Activated CD4-positive, alpha-beta T cell treated with anti-CD3 and anti-CD28 coated beads for 1 hour (primary cell): Measurements from ENCODE around the gene RRP12.
"Not testable (repeated sequence)": the region's sequence is repeated elsewhere in the genome, so short reads cannot be mapped to it uniquely, and the experiment has no call there.

Source experiments
- DNase-seq: peaks from one replicate; pipeline ENCODE4 v3.0.0-alpha.2; 2020

RRP12 gene

DNA sequence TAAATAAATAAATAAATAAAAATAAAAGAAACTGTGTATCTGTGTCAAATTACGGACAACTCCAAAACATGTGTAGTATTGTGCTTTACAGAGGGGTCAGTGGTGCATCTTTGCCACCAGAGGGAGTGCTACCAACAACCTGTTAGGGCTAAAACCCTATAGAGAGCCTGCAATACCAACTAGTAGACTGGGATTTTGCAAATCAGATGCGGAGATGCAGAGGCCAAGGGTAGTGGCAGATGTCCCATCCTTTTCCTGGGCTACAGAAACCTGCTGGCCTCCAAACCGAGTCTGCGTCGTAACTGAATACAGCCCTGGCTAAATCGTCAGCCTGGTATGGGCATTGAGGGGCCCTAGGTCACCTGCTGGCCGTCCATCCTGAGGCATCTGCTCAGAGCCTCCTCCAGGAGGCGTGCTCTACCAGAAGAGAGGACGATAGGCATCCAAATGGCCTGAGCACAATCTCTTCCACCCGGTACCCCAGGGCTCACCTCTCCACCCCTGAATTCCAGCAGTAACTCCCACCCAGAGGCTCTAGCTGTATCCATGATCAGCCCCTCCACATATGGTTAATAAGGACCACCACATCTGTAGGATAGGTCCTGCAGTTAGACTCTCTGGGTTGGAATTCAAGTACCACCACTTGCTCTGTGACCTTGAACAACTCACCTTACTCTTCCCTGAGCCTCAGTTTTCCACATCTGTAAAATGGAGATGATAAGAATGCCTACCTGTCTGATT lies 6.2 kb upstream of the RRP12 start:
- peak; percentile 37 for DNase-seq

- DNase-seq = not testable (repeated sequence)
Observed at GRCh38 chr10:97406483-97406882, 5.3 kb upstream of the RRP12 start.

DNA sequence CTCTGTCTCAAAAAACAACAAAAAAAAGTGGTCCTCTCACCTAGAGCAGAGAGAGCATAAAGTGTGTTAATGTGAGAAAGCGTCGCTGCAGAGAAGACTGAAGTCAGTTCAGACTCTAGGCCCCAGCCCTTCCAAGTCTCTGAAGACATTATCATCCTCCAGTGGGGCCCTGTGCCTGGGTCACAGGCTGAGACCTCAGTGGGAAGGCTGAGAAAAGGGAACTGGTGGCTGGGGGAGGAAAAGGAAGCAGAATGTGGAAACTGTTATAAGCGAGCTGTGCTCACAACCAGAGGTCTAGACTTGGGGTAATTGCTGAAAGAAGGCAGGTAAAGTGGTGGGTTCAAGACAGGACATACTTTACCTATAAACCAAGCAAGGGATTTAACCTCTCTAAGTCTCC lies 4.9 kb upstream of the RRP12 start:
- DNase-seq = no peak

- no peak for DNase-seq
Observed at GRCh38 chr10:97404044-97404443, 2.9 kb upstream of the RRP12 start.

DNA sequence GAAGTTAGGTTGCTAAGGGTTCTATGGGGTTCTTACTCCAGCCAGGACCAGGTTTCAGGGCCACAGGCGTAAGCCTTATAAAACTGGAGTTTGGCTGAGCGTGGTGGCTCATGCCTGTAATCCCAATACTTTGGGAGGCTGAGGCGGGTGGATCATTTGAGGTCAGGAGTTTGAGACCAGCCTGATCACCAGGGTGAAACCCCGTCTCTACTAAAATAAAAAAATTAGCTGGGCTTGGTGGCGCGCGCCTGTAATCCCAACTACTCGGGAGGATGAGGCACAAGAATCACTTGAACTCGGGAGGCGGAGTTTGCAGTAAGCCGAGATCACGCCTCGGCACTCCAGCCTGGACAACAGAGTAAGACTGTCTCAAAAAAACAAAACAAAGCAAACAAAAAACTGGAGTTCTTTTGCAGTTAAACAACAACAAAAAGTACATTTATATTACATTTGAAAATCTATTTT lies 347 bp upstream of the RRP12 start:
- DNase-seq = no peak

GRCh38 chr10:97399843-97400545 lies 1.1 kb downstream of the RRP12 start:
- no peak for DNase-seq

- no peak for DNase-seq
Observed at GRCh38 chr10:97396056-97396455, 5.1 kb downstream of the RRP12 start.

DNA sequence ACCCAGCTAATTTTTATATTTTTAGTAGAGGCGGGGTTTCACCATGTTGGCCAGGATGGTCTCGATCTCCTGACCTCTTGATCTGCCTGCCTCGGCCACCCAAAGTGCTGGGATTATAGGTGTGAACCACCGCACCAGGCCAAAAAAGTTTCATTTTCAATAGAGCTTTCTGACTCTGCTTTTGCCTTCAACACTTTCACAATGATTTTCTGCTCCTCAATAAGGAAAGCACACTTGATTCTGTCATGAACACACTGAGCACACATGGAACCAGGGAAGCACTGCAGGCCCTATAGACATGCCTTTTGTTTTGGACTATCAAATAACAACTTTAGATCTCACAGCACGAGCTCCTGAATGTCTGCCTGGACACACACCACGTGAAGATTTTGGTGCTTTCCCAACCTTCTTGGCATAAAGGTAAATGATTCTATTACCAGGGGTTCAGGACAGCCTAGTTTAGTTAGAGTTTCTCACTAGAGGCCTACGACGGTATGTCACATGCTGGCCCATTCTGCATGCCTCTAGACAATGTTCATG lies 8.0 kb downstream of the RRP12 start:
- no peak for DNase-seq

DNA sequence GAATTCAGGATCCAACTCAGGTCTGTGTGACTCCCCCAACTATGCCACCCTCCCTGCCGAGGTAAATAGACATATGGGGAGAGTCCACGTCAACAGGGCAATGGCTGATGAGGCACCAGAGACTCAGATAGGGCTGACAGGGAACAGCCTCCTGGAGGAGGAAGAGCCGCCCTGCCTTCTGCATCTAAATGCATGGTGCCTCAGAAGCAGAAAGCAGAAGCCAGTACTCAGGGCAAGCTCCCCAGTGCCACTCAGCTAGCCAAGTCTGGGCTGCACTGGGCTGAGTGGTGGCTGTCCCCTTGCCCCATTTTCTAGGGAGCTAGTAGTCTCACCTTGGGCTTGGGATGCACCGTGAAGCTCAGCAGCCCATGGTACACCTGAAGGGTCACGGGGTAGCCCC lies 11.0 kb downstream of the RRP12 start:
- no peak for DNase-seq

DNA sequence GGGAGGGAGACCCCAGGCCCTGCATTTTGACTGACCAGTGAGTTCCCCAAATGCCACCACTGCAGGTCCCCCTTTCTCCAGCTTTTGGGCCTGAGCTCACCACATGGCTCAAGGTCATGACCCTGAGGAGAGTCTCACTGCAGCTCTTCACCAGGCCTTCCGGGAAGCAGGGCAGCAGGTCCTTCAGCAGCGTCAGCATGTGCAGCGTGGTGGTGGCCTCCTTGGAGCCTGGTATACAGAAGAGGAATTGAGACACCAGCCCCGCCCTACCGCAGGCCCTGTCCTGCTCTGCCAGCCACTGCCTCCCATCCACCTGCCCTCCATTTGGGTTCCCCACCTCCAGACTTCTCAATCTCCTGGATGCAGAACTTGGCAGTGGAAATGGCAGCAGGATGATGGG lies 13.0 kb downstream of the RRP12 start:
- no peak for DNase-seq

DNA sequence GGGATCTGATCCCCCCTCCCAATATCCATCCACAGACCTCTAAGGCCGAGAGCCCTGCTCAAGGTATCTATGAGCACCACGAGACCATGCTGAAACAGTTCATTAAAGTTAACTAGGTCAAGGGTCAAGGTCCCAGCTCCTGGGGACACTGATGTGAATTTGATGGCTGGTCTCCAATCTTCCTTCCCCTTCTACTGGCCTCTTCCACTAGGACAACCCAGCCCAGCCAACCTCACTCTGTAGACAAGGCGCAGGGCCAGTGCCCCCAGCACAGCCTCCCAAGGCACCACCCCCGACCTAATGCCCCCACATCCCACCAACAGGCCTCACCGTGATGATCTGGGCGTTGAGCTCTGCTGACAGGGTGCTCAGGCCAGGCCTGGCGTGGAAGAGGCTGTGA lies 15.6 kb downstream of the RRP12 start:
- DNase-seq = no peak

GRCh38 chr10:97384641-97385040 lies 16.5 kb downstream of the RRP12 start:
- DNase-seq = no peak

- no peak for DNase-seq
Observed at GRCh38 chr10:97384156-97384555, 17.0 kb downstream of the RRP12 start.

DNA sequence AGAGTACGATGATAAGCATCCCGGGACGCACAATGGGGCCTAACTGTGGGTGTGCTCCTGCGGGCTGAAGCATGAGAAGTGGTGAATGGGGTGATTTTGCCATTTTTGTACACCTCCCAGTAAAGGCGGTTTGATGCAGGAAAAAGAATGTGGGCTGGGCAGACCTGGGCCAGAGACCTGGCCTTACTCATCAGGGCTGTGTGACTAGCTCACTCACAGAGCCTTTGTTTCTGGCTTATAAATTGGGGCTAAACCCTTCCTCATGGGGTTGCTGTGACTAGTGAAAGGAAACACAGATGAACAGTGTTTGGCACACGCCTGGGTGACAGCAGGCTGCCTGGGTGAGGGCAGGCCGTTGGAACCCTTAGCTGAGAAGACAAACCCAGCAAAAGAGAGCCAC lies 18.0 kb downstream of the RRP12 start:
- DNase-seq = no peak

GRCh38 chr10:97381626-97382025 lies 19.5 kb downstream of the RRP12 start:
- no peak for DNase-seq

DNA sequence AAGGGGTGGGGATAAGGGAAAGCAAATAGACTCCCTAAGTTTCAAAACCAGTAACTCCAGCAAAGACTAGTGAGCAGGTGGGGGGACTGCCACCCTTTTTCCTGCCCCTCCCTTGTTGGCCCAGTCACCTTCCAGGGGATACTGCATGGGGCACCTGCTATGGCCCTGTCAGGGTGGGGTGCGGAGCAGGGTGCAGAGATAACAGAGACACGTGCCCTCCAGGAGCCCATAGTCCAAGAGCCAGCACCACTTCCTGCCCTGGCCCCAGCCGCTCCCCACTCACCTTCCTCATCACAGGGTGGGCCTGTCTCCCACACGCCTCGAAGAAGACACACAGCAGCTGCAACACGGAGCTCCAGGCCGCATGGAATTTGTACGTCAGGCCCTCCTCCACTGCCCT lies 20.6 kb downstream of the RRP12 start:
- DNase-seq = no peak

- DNase-seq = no peak
Observed at GRCh38 chr10:97378933-97379921, 21.9 kb downstream of the RRP12 start.

DNA sequence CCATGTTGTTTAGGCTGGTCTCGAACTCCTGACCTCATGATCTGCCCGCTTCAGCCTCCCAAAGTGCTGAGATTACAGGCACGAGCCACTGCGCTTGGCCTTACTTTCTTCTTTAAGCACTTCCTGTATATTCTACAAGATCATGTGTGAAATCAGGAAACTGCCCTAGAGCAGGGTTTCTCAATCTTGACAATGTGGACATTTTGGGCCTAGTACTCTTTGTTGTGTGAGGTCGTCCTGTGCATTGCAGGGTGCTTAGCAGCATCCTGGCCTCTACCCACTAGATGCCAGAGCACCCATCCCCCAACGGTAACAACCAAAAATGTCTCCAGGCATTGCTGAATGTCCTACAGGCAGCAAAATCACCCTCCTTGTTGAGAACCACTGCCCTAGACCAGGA lies 24.7 kb downstream of the RRP12 start:
- no peak for DNase-seq

GRCh38 chr10:97373456-97373855 lies 27.7 kb downstream of the RRP12 start:
- no peak for DNase-seq

DNA sequence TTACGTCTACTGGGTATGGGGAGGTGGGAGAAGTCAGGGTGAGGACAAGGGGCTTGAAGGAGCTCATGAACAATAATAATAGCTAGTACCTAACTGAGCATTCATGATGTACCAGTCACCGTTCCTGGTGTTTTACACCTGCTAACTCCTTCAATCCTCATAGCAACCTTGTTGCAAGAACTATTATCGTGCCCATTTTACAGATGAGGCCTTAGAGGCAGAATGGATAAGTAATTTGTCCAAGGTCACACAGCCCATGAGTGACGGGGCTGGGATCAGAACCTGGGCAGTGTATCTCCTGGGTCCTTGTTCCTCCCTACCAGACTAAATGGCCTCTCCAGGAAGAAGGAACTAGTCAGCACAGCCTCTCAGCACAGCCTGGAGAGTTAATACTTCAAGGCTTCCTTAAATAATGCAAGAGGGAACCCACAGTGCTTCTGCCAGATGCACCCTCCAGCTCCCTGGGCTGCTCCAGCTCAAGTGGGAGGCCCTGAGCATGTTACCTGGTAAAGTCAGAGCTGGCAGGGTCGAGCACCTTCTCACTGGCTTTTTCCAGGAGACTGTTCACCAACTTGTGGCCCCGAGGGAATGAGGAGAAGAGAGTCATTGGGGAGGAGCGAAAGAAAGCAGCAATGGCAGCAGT lies 28.8 kb downstream of the RRP12 start:
- DNase-seq = no peak

DNA sequence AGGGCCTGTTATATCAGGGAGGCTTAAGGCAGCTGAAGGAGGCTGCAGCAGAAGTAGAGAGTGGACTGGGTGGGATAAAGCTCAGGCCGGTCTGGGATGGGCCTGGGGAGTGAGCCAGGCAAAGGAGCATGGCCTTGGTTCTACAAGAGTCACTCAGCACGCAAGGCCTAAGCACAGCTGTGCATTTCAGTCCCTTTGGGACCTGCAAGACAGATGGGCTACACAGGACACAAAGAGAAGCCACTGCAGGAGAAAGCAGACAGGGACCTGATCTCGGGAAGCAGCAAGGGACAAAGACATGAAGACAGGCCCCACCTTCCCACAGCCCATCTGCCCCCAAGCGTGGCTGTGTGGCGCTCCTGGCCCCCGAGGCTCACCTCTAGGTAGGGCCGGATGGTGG lies 29.4 kb downstream of the RRP12 start:
- no peak for DNase-seq

- DNase-seq = no peak
Observed at GRCh38 chr10:97367126-97367649, 34.0 kb downstream of the RRP12 start.
